ENCODE data around the gene RASL12. TPM values are rescaled to one million over a fixed set of nuclear protein-coding genes. Genes with fewer than 3 reads are reported as not detected.

Gene RASL12
- total and polyA plus RNA-seq, 2 of the 8 experiments (the other 6 are each of a cell fraction or from before 2014, with no cell fraction given): 9.5 to 10.3 TPM

DNA sequence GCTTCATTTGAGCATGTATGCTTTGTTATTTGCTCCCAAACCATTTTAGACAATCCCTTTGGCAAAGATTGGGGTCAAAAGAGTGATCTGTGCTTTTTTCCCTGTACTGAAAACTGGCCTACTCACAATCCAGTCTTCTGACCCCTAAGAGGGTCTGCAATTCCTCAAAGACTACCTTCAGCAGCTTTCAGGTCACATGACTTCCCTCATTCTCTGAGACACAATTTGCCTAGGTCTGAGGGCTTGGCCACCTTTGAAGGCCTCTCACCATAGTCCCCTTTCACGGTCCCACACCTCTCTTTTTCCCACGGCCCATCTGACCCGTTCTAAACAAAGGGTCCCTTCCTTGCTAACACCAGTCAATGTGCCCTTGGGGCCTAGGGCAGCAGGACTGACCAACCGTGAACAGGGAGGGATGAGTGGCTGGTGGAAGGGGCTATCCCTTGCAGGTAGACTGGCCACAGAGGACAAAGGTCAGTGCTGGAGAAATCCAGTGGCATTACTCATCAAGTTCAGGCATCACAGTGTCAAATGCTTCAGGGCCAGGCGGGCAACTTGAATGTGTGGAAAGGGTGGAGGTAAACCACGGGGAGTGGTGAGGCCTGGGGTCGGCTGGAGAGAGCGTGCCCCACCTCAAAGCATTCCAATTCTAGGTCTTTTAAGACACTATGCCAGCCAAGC, 10.8 kb downstream of the RASL12 start:
- Histone ChIP-seq H3K9me3 (ENCODE audit: insufficient read depth in 2 of 2, low read depth in 1 of 2, low read length in 1 of 2) (no peaks in the 10 kb centered on the region), H3K23me2 (ENCODE audit: low read depth, low read length) (no peaks in the 10 kb centered on the region), H3K14ac (ENCODE audit: insufficient read length) (no peak overlapping the region), H3K23ac (ENCODE audit: insufficient read length) (no peak overlapping the region), H2BK12ac (ENCODE audit: low read depth, low read length) (no peak overlapping the region), H3K18ac (ENCODE audit: extremely low read depth, low read length) (no peak overlapping the region), H3K56ac (replicated peaks; ENCODE audit: insufficient read length, low read depth, low read length) (no peak overlapping the region), H4K20me1 (replicated peaks in 1 of 2; ENCODE audit: control insufficient read depth in 1 of 2, insufficient read depth in 2 of 2, low read length in 2 of 2) (no peaks in the 10 kb centered on the region), H3K4ac (replicated peaks; ENCODE audit: insufficient read length, low read depth, low read length) (no peak overlapping the region), H2AK5ac (ENCODE audit: low read depth, low read length) (no peak overlapping the region), H3K4me1 (replicated peaks in 1 of 4; ENCODE audit: control insufficient read depth in 3 of 4, insufficient read depth in 4 of 4, low read length in 3 of 4) (no peaks in the 10 kb centered on the region), H4K91ac (replicated peaks; ENCODE audit: insufficient read length, low read length) (no peak overlapping the region), H2BK15ac (ENCODE audit: low read length) (no peak overlapping the region), H3K79me2 (ENCODE audit: control insufficient read depth in 1 of 2, insufficient read depth in 2 of 2, low read length in 2 of 2) (no peaks in the 10 kb centered on the region), H4K5ac (ENCODE audit: insufficient read length, low read depth, low read length) (no peak overlapping the region), H2AFZ (ENCODE audit: low read length) (no peak overlapping the region), H3K27ac (ENCODE audit: low read depth, low read length) (no peak overlapping the region), H2BK5ac (ENCODE audit: low read depth, low read length) (no peak overlapping the region), H2BK20ac (ENCODE audit: low read length) (no peak overlapping the region), H3K27me3 (replicated peaks in 1 of 4; ENCODE audit: control insufficient read depth in 3 of 4, extremely low read depth in 1 of 4, insufficient read depth in 3 of 4, low read length in 3 of 4) (no peaks in the 10 kb centered on the region; a peak in 1 of 7 replicates), H3K4me2 (ENCODE audit: insufficient read depth in 1 of 2, low read depth in 2 of 2, low read length in 2 of 2) (no peak overlapping the region), H2BK120ac (replicated peaks; ENCODE audit: low read depth, low read length) (no peak overlapping the region), H3K79me1 (ENCODE audit: low read depth, low read length) (no peaks in the 10 kb centered on the region), H3K36me3 (ENCODE audit: control insufficient read depth in 2 of 4, insufficient read depth in 4 of 4, low read length in 3 of 4) (no peaks in the 10 kb centered on the region; a peak in 1 of 8 replicates), H3K4me3 (ENCODE audit: extremely low read depth in 1 of 4, insufficient read depth in 2 of 4, low read depth in 3 of 4, low read length in 4 of 4) (no peak overlapping the region), H4K8ac (ENCODE audit: extremely low read depth, insufficient read depth, low read length) (no peak overlapping the region), H3K9ac (replicated peaks in 1 of 4; ENCODE audit: extremely low read depth in 1 of 4, low read depth in 3 of 4, low read length in 3 of 4) (no peak overlapping the region)
- FAIRE-seq (no peak), DNase-seq (ENCODE audit: low read depth in 1 of 2, low spot score in 2 of 2) (no peak)
- ChIA-PET CTCF (ENCODE audit: partially characterized antibody) (interaction anchor here (0.6 to 33.2 kb wide), 7 partner anchors 14 to 44 kb away, joined by 4 to 1213 read pairs (median 39); partner anchors contain the start of genes KBTBD13, RASL12 and SLC51B), POLR2A (ENCODE audit: partially characterized antibody) (interaction anchor here (0.6 to 1.7 kb wide), 3 partner anchors 8 to 46 kb away, joined by 3 to 5 read pairs (median 4); no protein-coding TSS in a partner anchor)
- TF ChIP-seq POU5F1 (IDR thresholded peaks at IDR 0.05; ENCODE audit: low read depth, low read length) (no peak), NANOG (IDR thresholded peaks at IDR 0.05; ENCODE audit: insufficient read depth, low read depth, low read length, poor library complexity, severe bottlenecking) (no peak), SP2 (IDR thresholded peaks at IDR 0.05; ENCODE audit: low read length) (no peak), CBX5 (IDR thresholded peaks at IDR 0.05; ENCODE audit: low read depth, low read length) (no peak), GTF2F1 (IDR thresholded peaks at IDR 0.05; ENCODE audit: borderline replicate concordance, low read depth, low read length) (no peak), SIRT6 (IDR thresholded peaks at IDR 0.05; ENCODE audit: low read length) (no peak), TCF12 (IDR thresholded peaks at IDR 0.05; ENCODE audit: low read depth, low read length) (no peak), TBP (IDR thresholded peaks at IDR 0.05; ENCODE audit: low read depth, low read length) (no peak), EZH2 (IDR thresholded peaks at IDR 0.05; ENCODE audit: low read depth, low read length, severe bottlenecking) (no peak)
- TF ChIP-seq, protein P1, sequence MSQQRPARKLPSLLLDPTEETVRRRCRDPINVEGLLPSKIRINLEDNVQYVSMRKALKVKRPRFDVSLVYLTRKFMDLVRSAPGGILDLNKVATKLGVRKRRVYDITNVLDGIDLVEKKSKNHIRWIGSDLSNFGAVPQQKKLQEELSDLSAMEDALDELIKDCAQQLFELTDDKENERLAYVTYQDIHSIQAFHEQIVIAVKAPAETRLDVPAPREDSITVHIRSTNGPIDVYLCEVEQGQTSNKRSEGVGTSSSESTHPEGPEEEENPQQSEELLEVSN (IDR thresholded peaks at IDR 0.05): no peak
- TF ChIP-seq, protein P2, sequence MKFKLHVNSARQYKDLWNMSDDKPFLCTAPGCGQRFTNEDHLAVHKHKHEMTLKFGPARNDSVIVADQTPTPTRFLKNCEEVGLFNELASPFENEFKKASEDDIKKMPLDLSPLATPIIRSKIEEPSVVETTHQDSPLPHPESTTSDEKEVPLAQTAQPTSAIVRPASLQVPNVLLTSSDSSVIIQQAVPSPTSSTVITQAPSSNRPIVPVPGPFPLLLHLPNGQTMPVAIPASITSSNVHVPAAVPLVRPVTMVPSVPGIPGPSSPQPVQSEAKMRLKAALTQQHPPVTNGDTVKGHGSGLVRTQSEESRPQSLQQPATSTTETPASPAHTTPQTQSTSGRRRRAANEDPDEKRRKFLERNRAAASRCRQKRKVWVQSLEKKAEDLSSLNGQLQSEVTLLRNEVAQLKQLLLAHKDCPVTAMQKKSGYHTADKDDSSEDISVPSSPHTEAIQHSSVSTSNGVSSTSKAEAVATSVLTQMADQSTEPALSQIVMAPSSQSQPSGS (IDR thresholded peaks at IDR 0.05; ENCODE audit: low read length): no peak
- 88% methylated on average over 8 of the region's 8 CpGs; no CpG with 5 or more reads in 1 of the 2 experiments for WGBS, 2 experiments (ENCODE audit: extremely low coverage in 1 of 2, insufficient coverage in 1 of 2, insufficient read length in 1 of 2, insufficient replicate concordance in 2 of 2, low coverage in 1 of 2, low lambda C conversion rate in 2 of 2, missing lambda C conversion rate in 1 of 2)
